ENCODE data around the gene MRPL53. TPM values are rescaled to one million over a fixed set of nuclear protein-coding genes. Genes with fewer than 3 reads are reported as not detected.

The MRPL53 gene
- total and polyA plus RNA-seq, 2 experiments from 2014 or later = 18.5 to 71.0 TPM

DNA sequence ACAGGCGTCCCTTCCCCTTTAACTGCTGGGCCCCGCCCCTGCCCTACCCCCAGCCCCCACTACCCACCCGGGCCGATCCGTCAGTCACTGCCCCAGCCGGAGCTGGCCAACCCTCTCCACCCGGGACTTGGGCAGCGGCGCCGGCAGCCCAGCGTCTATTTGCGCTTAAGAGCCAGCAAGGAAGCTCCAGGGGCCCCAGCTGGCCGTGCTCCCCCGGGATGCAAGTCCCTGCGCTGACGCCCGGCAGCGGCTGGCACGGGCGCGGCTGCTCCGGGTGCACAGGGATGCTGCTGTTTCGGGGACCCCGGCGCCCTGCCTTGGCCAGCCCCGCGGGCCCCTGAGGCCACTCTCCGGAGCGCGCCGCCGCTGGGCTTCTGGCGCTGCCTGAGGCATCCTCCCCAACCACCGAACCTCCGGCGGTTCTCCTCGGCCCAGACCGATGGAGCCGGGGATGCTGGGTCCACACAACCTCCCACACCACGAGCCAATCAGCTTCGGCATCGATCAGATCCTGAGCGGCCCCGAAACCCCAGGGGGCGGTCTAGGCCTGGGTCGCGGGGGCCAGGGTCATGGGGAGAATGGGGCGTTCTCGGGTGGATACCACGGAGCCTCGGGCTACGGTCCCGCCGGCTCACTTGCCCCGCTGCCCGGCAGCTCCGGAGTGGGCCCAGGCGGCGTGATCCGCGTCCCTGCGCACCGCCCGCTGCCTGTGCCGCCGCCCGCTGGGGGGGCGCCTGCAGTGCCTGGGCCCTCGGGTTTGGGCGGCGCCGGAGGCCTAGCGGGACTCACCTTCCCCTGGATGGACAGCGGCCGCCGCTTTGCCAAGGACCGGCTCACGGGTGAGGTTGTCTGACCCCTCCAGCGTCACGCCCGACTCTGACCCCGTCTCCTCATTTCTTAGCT is 42.1 kb upstream of the MRPL53 start, which contains the start of gene TLX2:
Gene TLX2 (plus strand): TSS at position 83 of the 903 bp plus-strand sequence. CDS start 357 bp downstream, at position 440.
- H3K79me2 ChIP-seq (ENCODE audit: insufficient read depth) = no peaks in the 10 kb centered on the region
- no peaks in the 10 kb centered on the region for H3K9me3 ChIP-seq (ENCODE audit: low read depth)
- TF ChIP-seq EZH2 (IDR thresholded peaks at IDR 0.05; ENCODE audit: insufficient read depth, poor library complexity, severe bottlenecking) = peak; percentile 73
- peak; percentile 13; the same call in 1 of the 2 replicates for TF ChIP-seq EZH2phosphoT487 (IDR thresholded peaks at IDR 0.05; ENCODE audit: insufficient read depth, low read depth)
- no peaks in the 10 kb centered on the region for H3F3A ChIP-seq (ENCODE audit: insufficient read depth)
- 5% methylated on average over 73 to 80 of the region's 82 CpGs for WGBS, 2 experiments (ENCODE audit: low coverage in 1 of 2, low lambda C conversion rate in 2 of 2, missing lambda C conversion rate in 2 of 2)
- H3K36me3 ChIP-seq (ENCODE audit: low read depth) = no peaks in the 10 kb centered on the region
- H3K27ac ChIP-seq = no peak within 1 kb of the TSS
- peaks cover 80% of the 10 kb centered on the region for H3K27me3 ChIP-seq (replicated peaks; ENCODE audit: insufficient read depth)
- H3K9me2 ChIP-seq (ENCODE audit: insufficient read depth) = no peaks in the 10 kb centered on the region
- no peaks in the 10 kb centered on the region for H4K20me1 ChIP-seq (ENCODE audit: insufficient read depth)
- H3K4me1 ChIP-seq (ENCODE audit: insufficient read depth) = no peaks in the 10 kb centered on the region
- no peak within 1 kb of the TSS for H2AFZ ChIP-seq
- DNase-seq = peak; percentile 42
- in situ Hi-C loops (cut with MboI) = no loop called here
- H3K9ac ChIP-seq = no peak within 1 kb of the TSS
- no peak within 1 kb of the TSS for H3K4me3 ChIP-seq
- H3K4me2 ChIP-seq (ENCODE audit: unreplicated experiment) = no peak within 1 kb of the TSS

DNA sequence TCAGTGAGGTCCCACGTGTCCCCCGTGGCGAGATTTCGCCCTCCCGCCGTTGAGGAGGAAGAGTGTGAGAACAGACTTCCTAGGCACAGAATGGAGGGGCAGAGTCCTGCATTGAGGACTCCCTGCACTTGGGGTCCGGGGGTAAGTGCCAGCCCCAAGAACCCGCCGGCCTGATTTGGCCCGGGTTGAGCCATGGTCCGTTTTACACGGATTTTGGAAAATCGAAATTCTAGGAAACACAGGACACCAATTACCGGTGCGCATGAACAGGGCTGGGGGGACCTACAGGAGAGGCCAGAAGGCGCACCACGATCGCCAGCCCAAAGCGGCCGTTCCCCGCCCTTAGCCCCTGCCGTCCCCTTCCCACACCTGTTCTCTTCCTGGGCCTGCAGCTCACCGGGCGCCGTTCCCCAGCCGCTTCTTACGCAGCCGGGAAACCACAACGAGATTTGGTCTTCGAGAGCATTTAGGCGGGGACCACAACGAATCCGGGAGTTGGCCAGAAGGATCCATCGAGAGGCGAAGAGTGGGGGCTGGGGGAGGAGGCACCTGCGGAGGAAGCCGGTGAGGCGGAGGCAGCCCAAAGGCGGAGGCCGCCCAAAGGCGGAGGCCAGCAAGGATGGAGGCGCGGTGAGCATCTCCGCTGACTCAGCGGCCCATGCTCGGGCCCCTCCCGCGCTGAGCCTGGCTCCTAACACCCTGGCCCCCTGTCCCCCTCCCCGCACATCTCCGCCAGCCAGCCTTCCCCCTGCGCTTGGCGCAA is 41.3 kb upstream of the MRPL53 start:
- Histone ChIP-seq H4K20me1 (ENCODE audit: insufficient read depth) (no peaks in the 10 kb centered on the region), H2AFZ (no peak overlapping the region), H3K36me3 (ENCODE audit: low read depth) (no peaks in the 10 kb centered on the region), H3K79me2 (ENCODE audit: insufficient read depth) (no peaks in the 10 kb centered on the region), H3K9me3 (ENCODE audit: low read depth) (no peaks in the 10 kb centered on the region), H3K4me2 (ENCODE audit: unreplicated experiment) (no peak overlapping the region), H3K27me3 (replicated peaks; ENCODE audit: insufficient read depth) (peaks cover 72% of the 10 kb centered on the region), H3K9me2 (ENCODE audit: insufficient read depth) (no peaks in the 10 kb centered on the region), H3K4me3 (no peak overlapping the region), H3K4me1 (ENCODE audit: insufficient read depth) (no peaks in the 10 kb centered on the region), H3K9ac (no peak overlapping the region), H3F3A (ENCODE audit: insufficient read depth) (no peaks in the 10 kb centered on the region), H3K27ac (no peak overlapping the region)
- 13 to 14% methylated on average over 42 to 45 of the region's 52 CpGs for WGBS, 2 experiments (ENCODE audit: low coverage in 1 of 2, low lambda C conversion rate in 2 of 2, missing lambda C conversion rate in 2 of 2)
- TF ChIP-seq EZH2phosphoT487 (IDR thresholded peaks at IDR 0.05; ENCODE audit: insufficient read depth, low read depth) (no peak; the same call in 1 of the 2 replicates), EZH2 (IDR thresholded peaks at IDR 0.05; ENCODE audit: insufficient read depth, poor library complexity, severe bottlenecking) (peak; percentile 94)
- in situ Hi-C loops (cut with MboI) = no loop called here
- DNase-seq = peak; percentile 45

DNA sequence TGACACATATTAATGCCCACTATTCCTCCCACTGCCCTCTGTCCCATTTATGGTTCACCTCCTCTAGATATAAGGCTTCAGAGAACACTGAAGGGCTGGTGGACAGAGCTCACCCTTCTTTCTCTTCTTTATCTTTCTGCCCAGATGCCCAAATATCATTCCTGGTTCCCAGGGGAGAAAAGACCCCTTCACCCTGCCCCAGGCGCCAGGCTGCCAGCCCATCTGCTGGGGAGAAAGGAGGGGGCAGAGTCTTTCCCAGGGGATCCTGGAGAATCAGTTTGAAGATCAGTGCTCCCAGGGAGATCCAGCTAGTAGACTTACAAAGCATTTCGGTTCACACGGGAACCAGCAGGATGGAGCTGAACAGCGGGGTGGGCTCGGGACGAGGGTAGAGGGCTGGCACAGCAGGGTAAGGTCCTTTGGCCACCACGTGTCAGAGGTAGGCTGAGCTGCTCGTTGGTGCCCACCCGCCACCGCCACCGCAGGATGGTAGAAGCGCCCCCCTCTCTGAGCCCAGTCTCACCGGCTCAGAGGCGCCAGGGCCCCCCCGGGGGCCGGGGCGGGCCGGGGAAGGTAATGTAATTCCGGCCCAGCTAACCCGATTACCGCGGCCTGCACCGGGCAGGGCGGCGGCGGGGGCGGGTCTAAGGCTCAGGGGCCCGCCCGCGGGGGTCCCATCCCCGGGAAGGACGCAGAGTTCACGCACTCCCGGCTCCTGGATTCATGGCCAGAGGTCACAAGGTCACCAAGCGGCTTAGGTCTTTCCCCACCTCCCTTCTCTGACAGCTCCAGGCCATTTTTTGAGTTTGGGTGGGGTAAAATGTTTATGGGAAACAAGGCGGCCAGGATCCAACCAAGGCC is 40.5 kb upstream of the MRPL53 start:
- TF ChIP-seq EZH2phosphoT487 (IDR thresholded peaks at IDR 0.05; ENCODE audit: insufficient read depth, low read depth) = 0 out of 2 replicates have a peak, but pooled peaks have one; percentile 1
- no peak for TF ChIP-seq EZH2 (IDR thresholded peaks at IDR 0.05; ENCODE audit: insufficient read depth, poor library complexity, severe bottlenecking)
- 9 to 18% methylated on average over 15 to 30 of the region's 36 CpGs for WGBS, 2 experiments (ENCODE audit: low coverage in 1 of 2, low lambda C conversion rate in 2 of 2, missing lambda C conversion rate in 2 of 2)
- DNase-seq = no peak

More for the DNA sequence above, 40.5 kb upstream of the MRPL53 start:
- peaks cover 64% of the 10 kb centered on the region for H3K27me3 ChIP-seq (replicated peaks; ENCODE audit: insufficient read depth)
- no peak overlapping the region for H3K4me3 ChIP-seq
- no peaks in the 10 kb centered on the region for H4K20me1 ChIP-seq (ENCODE audit: insufficient read depth)
- H3K27ac ChIP-seq = no peak overlapping the region
- H3K9me3 ChIP-seq (ENCODE audit: low read depth) = no peaks in the 10 kb centered on the region
- H3K4me2 ChIP-seq (ENCODE audit: unreplicated experiment) = no peak overlapping the region
- H3K36me3 ChIP-seq (ENCODE audit: low read depth) = no peaks in the 10 kb centered on the region
- H3K4me1 ChIP-seq (ENCODE audit: insufficient read depth) = no peaks in the 10 kb centered on the region
- H3K9ac ChIP-seq = no peak overlapping the region
- no peaks in the 10 kb centered on the region for H3K9me2 ChIP-seq (ENCODE audit: insufficient read depth)
- no peaks in the 10 kb centered on the region for H3K79me2 ChIP-seq (ENCODE audit: insufficient read depth)
- no peak overlapping the region for H2AFZ ChIP-seq
- H3F3A ChIP-seq (ENCODE audit: insufficient read depth) = no peaks in the 10 kb centered on the region
- in situ Hi-C loops (cut with MboI) = no loop called here

Measured in GM23248 (cell line).